HepG2 (cell line): Measurements from ENCODE around the gene ZBTB17. TPM values are rescaled to one million over a fixed set of nuclear protein-coding genes. Genes with fewer than 3 reads are reported as not detected.

Source experiments
- DR1 ChIP-seq: sonication (generic); formaldehyde crosslinking; IDR thresholded peaks from 2 replicates; pipeline ENCODE4 v1.8.0; 2021; ENCODE audit warnings: mild to moderate bottlenecking, missing genetic modification reagents, inconsistent platforms
- FOXK2 ChIP-seq: fragments of 450-650 bp; IDR thresholded peaks from 2 replicates; pipeline ENCODE4 v1.6.1; 2016
- HDAC2 ChIP-seq: sonication (generic); formaldehyde crosslinking; IDR thresholded peaks from 2 replicates; pipeline ENCODE4 v1.4.0; 2020; ENCODE audit warnings: missing genetic modification reagents
- KDM5B ChIP-seq: sonication (generic); formaldehyde crosslinking; IDR thresholded peaks from 2 replicates; pipeline ENCODE4 v1.4.0; 2020; ENCODE audit warnings: missing genetic modification reagents, mild to moderate bottlenecking, borderline replicate concordance
- KMT2A ChIP-seq: sonication (generic); formaldehyde crosslinking; IDR thresholded peaks from 2 replicates; pipeline ENCODE4 v1.4.0; 2020; ENCODE audit warnings: missing genetic modification reagents
- SMC3 ChIP-seq: IDR thresholded peaks from 2 replicates; pipeline ENCODE4 v1.6.1; 2011; ENCODE audit warnings: low read length, improper control_type of control experiment
- TAF1 ChIP-seq: sonication (generic); formaldehyde crosslinking; IDR thresholded peaks from 2 replicates; pipeline ENCODE4 v1.4.0; 2020; ENCODE audit warnings: missing genetic modification reagents
- U2AF1 ChIP-seq: fragments of 200-400 bp; formaldehyde crosslinking; optimal IDR thresholded peaks from 2 replicates; pipeline ENCODE3; 2017; ENCODE audit warnings: mild to moderate bottlenecking, low read depth, low read length
- ZNF3 ChIP-seq: IDR thresholded peaks from 2 replicates; pipeline ENCODE4 v1.7.0; 2017; ENCODE audit warnings: inconsistent platforms
- ZNF549 ChIP-seq: sonication (generic); formaldehyde crosslinking; IDR thresholded peaks from 2 replicates; pipeline ENCODE4 v1.5.0; 2020; ENCODE audit warnings: missing genetic modification reagents
- ZSCAN30 ChIP-seq: sonication (generic); formaldehyde crosslinking; IDR thresholded peaks from 2 replicates; pipeline ENCODE4 v1.5.0; 2020; ENCODE audit warnings: mild to moderate bottlenecking, missing genetic modification reagents
- polyA plus RNA-seq, 8 experiments: library from polyadenylated mRNA; depleted of rRNA in 3 of 8; stranded (reverse) in 7 of 8; unstranded in 1 of 8; fragments of >200 nt; fragmentation: Illumina TruSeq in 4 of 8; extraction: Trizol in 4 of 8; gene quantifications; 2 replicates each; pipeline versions ENCODE4 v1.2.1 to v1.2.3, GENCODE V29; 2011 to 2016; ENCODE audit warnings: low read depth in 4 of 8, missing spikeins in 1 of 8, mixed read lengths in 1 of 8; ENCODE audit not compliant: insufficient read depth in 1 of 8
- total RNA-seq, 5 experiments: library from RNA; depleted of rRNA; stranded (reverse); fragments of >200 nt; fragmentation: Illumina TruSeq; extraction: Trizol; gene quantifications; 2 replicates each; pipeline ENCODE4 v1.2.3, GENCODE V29; 2016; ENCODE audit warnings: low read depth in 1 of 5
- TF ChIP-seq, protein P1 (sequence below): sonication (generic); formaldehyde crosslinking; IDR thresholded peaks from 2 replicates; pipeline ENCODE4 v1.5.0; 2020; ENCODE audit warnings: mild to moderate bottlenecking, missing genetic modification reagents
- TF ChIP-seq, protein P2 (sequence below): sonication (generic); formaldehyde crosslinking; IDR thresholded peaks from 2 replicates; pipeline ENCODE4 v1.4.0; 2020; ENCODE audit warnings: missing genetic modification reagents
- TF ChIP-seq, protein P3 (sequence below): IDR thresholded peaks from 2 replicates; pipeline ENCODE4 v1.6.1; 2016; ENCODE audit warnings: control low read depth
- TF ChIP-seq, protein P4 (sequence below): sonication (generic); formaldehyde crosslinking; IDR thresholded peaks from 2 replicates; pipeline ENCODE4 v1.5.0; 2020; ENCODE audit warnings: missing genetic modification reagents, mild to moderate bottlenecking, borderline replicate concordance
- TF ChIP-seq, protein P5 (sequence below): sonication (generic); formaldehyde crosslinking; IDR thresholded peaks from 2 replicates; pipeline ENCODE4 v1.4.0; 2020; ENCODE audit warnings: low read depth, missing genetic modification reagents

Gene ZBTB17
- total and polyA plus RNA-seq, 2 of the 13 experiments (the other 11 are each of a cell fraction or from before 2014, with no cell fraction given) = 16.7 to 17.0 TPM

DNA sequence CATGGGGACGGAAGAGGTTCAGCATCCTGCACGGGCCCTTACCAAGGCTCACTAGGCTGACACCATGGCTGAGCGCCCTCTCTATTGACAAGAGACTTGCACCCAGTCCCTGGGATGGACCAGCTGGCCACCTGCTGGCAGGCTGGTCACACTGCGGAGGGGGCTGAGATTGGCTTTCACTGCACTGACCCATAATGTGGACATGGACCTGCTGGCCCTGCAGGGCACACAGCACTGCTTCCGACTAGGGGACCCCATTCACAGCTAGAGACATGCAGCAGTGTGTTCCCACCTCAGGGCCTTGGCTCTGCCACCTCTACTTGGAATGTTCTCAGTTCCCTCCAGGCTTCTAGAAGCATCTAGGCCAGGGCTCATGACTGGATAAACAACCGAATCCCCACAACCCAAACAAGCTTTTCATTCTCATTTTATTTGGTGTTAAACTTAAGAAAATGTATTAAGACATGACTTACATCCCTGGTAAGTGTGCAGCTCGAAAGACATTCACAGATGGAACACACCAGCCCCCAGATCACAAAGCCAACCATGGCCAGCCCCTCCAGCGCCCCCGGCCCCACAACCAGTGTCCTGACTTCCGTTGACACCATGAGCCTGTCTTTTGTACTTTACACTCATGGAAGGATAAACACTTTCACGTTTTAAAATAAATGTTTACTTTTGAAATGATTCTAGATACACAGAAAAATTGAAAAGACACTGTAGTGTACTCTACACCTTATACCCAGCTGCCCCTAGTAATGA, 18.9 kb upstream of the ZBTB17 start (continued):
- TF ChIP-seq, protein P1, sequence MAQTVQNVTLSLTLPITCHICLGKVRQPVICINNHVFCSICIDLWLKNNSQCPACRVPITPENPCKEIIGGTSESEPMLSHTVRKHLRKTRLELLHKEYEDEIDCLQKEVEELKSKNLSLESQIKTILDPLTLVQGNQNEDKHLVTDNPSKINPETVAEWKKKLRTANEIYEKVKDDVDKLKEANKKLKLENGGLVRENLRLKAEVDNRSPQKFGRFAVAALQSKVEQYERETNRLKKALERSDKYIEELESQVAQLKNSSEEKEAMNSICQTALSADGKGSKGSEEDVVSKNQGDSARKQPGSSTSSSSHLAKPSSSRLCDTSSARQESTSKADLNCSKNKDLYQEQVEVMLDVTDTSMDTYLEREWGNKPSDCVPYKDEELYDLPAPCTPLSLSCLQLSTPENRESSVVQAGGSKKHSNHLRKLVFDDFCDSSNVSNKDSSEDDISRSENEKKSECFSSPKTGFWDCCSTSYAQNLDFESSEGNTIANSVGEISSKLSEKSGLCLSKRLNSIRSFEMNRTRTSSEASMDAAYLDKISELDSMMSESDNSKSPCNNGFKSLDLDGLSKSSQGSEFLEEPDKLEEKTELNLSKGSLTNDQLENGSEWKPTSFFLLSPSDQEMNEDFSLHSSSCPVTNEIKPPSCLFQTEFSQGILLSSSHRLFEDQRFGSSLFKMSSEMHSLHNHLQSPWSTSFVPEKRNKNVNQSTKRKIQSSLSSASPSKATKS = no peak
- TF ChIP-seq, protein P2, sequence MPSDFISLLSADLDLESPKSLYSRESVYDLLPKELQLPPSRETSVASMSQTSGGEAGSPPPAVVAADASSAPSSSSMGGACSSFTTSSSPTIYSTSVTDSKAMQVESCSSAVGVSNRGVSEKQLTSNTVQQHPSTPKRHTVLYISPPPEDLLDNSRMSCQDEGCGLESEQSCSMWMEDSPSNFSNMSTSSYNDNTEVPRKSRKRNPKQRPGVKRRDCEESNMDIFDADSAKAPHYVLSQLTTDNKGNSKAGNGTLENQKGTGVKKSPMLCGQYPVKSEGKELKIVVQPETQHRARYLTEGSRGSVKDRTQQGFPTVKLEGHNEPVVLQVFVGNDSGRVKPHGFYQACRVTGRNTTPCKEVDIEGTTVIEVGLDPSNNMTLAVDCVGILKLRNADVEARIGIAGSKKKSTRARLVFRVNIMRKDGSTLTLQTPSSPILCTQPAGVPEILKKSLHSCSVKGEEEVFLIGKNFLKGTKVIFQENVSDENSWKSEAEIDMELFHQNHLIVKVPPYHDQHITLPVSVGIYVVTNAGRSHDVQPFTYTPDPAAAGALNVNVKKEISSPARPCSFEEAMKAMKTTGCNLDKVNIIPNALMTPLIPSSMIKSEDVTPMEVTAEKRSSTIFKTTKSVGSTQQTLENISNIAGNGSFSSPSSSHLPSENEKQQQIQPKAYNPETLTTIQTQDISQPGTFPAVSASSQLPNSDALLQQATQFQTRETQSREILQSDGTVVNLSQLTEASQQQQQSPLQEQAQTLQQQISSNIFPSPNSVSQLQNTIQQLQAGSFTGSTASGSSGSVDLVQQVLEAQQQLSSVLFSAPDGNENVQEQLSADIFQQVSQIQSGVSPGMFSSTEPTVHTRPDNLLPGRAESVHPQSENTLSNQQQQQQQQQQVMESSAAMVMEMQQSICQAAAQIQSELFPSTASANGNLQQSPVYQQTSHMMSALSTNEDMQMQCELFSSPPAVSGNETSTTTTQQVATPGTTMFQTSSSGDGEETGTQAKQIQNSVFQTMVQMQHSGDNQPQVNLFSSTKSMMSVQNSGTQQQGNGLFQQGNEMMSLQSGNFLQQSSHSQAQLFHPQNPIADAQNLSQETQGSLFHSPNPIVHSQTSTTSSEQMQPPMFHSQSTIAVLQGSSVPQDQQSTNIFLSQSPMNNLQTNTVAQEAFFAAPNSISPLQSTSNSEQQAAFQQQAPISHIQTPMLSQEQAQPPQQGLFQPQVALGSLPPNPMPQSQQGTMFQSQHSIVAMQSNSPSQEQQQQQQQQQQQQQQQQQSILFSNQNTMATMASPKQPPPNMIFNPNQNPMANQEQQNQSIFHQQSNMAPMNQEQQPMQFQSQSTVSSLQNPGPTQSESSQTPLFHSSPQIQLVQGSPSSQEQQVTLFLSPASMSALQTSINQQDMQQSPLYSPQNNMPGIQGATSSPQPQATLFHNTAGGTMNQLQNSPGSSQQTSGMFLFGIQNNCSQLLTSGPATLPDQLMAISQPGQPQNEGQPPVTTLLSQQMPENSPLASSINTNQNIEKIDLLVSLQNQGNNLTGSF (CRISPR knock-in tag) = no peak
- TF ChIP-seq ZNF549 (no peak), ZSCAN30 (CRISPR knock-in tag) (no peak), KMT2A (CRISPR knock-in tag) (no peak), SMC3 (peak; percentile 72), TAF1 (no peak), ZNF3 (CRISPR knock-in tag) (0 out of 2 replicates have a peak, but pooled peaks have one; percentile 33), DR1 (CRISPR knock-in tag) (no peak), KDM5B (CRISPR knock-in tag) (no peak), HDAC2 (CRISPR knock-in tag) (peak; percentile 24; the same call in 1 of the 2 replicates), FOXK2 (no peak), U2AF1 (no peak)
- TF ChIP-seq, protein P3, sequence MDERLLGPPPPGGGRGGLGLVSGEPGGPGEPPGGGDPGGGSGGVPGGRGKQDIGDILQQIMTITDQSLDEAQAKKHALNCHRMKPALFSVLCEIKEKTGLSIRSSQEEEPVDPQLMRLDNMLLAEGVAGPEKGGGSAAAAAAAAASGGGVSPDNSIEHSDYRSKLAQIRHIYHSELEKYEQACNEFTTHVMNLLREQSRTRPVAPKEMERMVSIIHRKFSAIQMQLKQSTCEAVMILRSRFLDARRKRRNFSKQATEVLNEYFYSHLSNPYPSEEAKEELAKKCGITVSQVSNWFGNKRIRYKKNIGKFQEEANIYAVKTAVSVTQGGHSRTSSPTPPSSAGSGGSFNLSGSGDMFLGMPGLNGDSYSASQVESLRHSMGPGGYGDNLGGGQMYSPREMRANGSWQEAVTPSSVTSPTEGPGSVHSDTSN = no peak
- TF ChIP-seq, protein P4, sequence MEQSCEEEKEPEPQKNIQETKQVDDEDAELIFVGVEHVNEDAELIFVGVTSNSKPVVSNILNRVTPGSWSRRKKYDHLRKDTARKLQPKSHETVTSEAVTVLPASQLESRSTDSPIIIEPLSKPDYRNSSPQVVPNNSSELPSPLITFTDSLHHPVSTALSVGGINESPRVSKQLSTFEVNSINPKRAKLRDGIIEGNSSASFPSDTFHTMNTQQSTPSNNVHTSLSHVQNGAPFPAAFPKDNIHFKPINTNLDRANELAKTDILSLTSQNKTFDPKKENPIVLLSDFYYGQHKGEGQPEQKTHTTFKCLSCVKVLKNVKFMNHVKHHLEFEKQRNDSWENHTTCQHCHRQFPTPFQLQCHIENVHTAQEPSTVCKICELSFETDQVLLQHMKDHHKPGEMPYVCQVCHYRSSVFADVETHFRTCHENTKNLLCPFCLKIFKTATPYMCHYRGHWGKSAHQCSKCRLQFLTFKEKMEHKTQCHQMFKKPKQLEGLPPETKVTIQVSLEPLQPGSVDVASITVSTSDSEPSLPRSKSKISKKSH (CRISPR knock-in tag) = no peak
- TF ChIP-seq, protein P5, sequence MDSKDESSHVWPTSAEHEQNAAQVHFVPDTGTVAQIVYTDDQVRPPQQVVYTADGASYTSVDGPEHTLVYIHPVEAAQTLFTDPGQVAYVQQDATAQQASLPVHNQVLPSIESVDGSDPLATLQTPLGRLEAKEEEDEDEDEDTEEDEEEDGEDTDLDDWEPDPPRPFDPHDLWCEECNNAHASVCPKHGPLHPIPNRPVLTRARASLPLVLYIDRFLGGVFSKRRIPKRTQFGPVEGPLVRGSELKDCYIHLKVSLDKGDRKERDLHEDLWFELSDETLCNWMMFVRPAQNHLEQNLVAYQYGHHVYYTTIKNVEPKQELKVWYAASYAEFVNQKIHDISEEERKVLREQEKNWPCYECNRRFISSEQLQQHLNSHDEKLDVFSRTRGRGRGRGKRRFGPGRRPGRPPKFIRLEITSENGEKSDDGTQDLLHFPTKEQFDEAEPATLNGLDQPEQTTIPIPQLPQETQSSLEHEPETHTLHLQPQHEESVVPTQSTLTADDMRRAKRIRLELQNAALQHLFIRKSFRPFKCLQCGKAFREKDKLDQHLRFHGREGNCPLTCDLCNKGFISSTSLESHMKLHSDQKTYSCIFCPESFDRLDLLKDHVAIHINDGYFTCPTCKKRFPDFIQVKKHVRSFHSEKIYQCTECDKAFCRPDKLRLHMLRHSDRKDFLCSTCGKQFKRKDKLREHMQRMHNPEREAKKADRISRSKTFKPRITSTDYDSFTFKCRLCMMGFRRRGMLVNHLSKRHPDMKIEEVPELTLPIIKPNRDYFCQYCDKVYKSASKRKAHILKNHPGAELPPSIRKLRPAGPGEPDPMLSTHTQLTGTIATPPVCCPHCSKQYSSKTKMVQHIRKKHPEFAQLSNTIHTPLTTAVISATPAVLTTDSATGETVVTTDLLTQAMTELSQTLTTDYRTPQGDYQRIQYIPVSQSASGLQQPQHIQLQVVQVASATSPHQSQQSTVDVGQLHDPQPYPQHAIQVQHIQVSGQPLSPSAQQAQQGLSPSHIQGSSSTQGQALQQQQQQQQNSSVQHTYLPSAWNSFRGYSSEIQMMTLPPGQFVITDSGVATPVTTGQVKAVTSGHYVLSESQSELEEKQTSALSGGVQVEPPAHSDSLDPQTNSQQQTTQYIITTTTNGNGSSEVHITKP (CRISPR knock-in tag) = 0 out of 2 replicates have a peak, but pooled peaks have one; percentile 38
